GM12878 (cell line): ENCODE data around the gene CATSPERZ. TPM values are rescaled to one million over a fixed set of nuclear protein-coding genes. Genes with fewer than 3 reads are reported as not detected.

Experiments
- ATAC-seq: fragments of 200-7000 bp; cut with Tn5 transposase; 3 replicates; pipeline ENCODE4 v1.9.1; 2020; ENCODE audit warnings: mild to moderate bottlenecking, moderate library complexity
- BruUV-seq: library from RNA; stranded (reverse); fragments of 400-500 nt; replicated peaks from 2 replicates; lab custom pipeline; 2021; lab: Mats Ljungman, UMichigan
- CTCF ChIA-PET: fragments of 300-600 bp; sonication (Branson Sonifier 250); formaldehyde crosslinking; extraction: SDS; loops from one replicate; lab custom pipeline; 2021; ENCODE audit warnings: inconsistent platforms; lab: Yijun Ruan, JAX
- POLR2A ChIA-PET: fragments of 350-600 bp; formaldehyde crosslinking; extraction: SDS; loops from one replicate; lab custom pipeline; 2021; ENCODE audit warnings: inconsistent platforms; lab: Charles Lee
- RAD21 ChIA-PET: fragments of 300-600 bp; sonication (Branson Sonifier 250); formaldehyde crosslinking; loops from one replicate; lab custom pipeline; 2023; ENCODE audit warnings: antibody characterized with exemption; ENCODE audit not compliant: unreplicated experiment; lab: Charles Lee
- SMC1A ChIA-PET: fragments of 300-600 bp; sonication (Branson Sonifier 250); formaldehyde crosslinking; loops from one replicate; lab custom pipeline; 2023; ENCODE audit not compliant: unreplicated experiment, uncharacterized antibody; lab: Charles Lee
- DNase-seq: peaks from one replicate; pipeline ENCODE4 v3.0.0-alpha.2; 2011; ENCODE audit warnings: low read depth, low spot score
- FAIRE-seq: peaks from 3 replicates; lab custom pipeline; 2011; peaks lifted over from hg19 to GRCh38; lab: Jason Lieb, UNC
- H2AFZ ChIP-seq: 2 replicates; pipeline ENCODE4 v1.6.0; 2011; ENCODE audit warnings: low read depth, low read length, control low read depth; ENCODE audit not compliant: control insufficient read depth
- H3K27ac ChIP-seq: 2 replicates; pipeline ENCODE4 v1.5.1; 2011; ENCODE audit warnings: control low read depth; ENCODE audit not compliant: control insufficient read depth, insufficient read depth
- H3K27me3 ChIP-seq, 2 experiments: replicated peaks in 1 of 2; 2 replicates each; pipeline versions ENCODE4 v1.6.0 to v1.6.1; 2011; ENCODE audit warnings: low read length in 1 of 2; ENCODE audit not compliant: control insufficient read depth in 2 of 2, insufficient read depth in 2 of 2
- H3K36me3 ChIP-seq, 2 experiments: 2 replicates each; pipeline ENCODE4 v1.5.1; 2011; ENCODE audit warnings: low read length in 1 of 2; ENCODE audit not compliant: control insufficient read depth in 2 of 2, insufficient read depth in 2 of 2
- H3K4me1 ChIP-seq: 2 replicates; pipeline ENCODE4 v1.6.1; 2011; ENCODE audit warnings: mild to moderate bottlenecking, low read length, moderate library complexity, mixed read lengths; ENCODE audit not compliant: control insufficient read depth, insufficient read depth
- H3K4me2 ChIP-seq: 2 replicates; pipeline ENCODE4 v1.6.0; 2011; ENCODE audit warnings: control low read depth; ENCODE audit not compliant: control insufficient read depth, insufficient read depth
- H3K4me3 ChIP-seq: fragments of 200-600 bp; sonication (generic); 2 replicates; pipeline ENCODE4 v1.5.1; 2016
- H3K79me2 ChIP-seq: 2 replicates; pipeline ENCODE4 v1.6.0; 2011; ENCODE audit warnings: low read length; ENCODE audit not compliant: control insufficient read depth, insufficient read depth
- H3K9ac ChIP-seq: 2 replicates; pipeline ENCODE4 v1.8.0; 2011; ENCODE audit warnings: low read length, control low read depth, mixed read lengths; ENCODE audit not compliant: control insufficient read depth, insufficient read depth
- H3K9me3 ChIP-seq: replicated peaks from 3 replicates; pipeline ENCODE4 v1.5.1; 2011; ENCODE audit warnings: mild to moderate bottlenecking, low read length; ENCODE audit not compliant: control insufficient read depth, insufficient read depth
- H4K20me1 ChIP-seq: 2 replicates; pipeline ENCODE4 v1.6.0; 2011; ENCODE audit not compliant: control insufficient read depth, insufficient read depth
- ASH2L ChIP-seq: fragments of 300-600, 200-600 bp; sonication (generic); IDR thresholded peaks from 2 replicates; pipeline ENCODE4 v1.6.1; 2017; ENCODE audit warnings: low read depth, mild to moderate bottlenecking, borderline replicate concordance
- BMI1 ChIP-seq: fragments of 450-650 bp; IDR thresholded peaks from 2 replicates; pipeline ENCODE4 v1.6.1; 2016; ENCODE audit warnings: mild to moderate bottlenecking, moderate library complexity, borderline replicate concordance
- ETV6 ChIP-seq, 2 experiments: fragments of 450-650 bp in 1 of 2; IDR thresholded peaks in 1 of 2; conservative IDR thresholded peaks in 1 of 2; 2 replicates each; pipeline ENCODE4 v1.6.1; 2014; ENCODE audit warnings: antibody characterized with exemption in 1 of 2, borderline replicate concordance in 1 of 2, low read depth in 1 of 2, mild to moderate bottlenecking in 1 of 2, moderate library complexity in 1 of 2
- FOS ChIP-seq: IDR thresholded peaks from 3 replicates; pipeline ENCODE4 v1.6.1; 2011; ENCODE audit warnings: borderline replicate concordance; ENCODE audit not compliant: insufficient read length; ENCODE audit errors: extremely low read depth
- HCFC1 ChIP-seq: fragments of 150-350 bp; IDR thresholded peaks from 2 replicates; pipeline ENCODE4 v1.6.1; 2014; ENCODE audit warnings: low read length
- MYB ChIP-seq: fragments of 150-350 bp; IDR thresholded peaks from 2 replicates; pipeline ENCODE4 v1.6.1; 2014; ENCODE audit warnings: mild to moderate bottlenecking, low read depth, low read length, borderline replicate concordance
- NFIC ChIP-seq: IDR thresholded peaks from 2 replicates; pipeline ENCODE4 v1.6.1; 2012; ENCODE audit warnings: low read depth, mild to moderate bottlenecking, inconsistent platforms, low read length, moderate library complexity
- NR2C2 ChIP-seq: IDR thresholded peaks from 2 replicates; pipeline ENCODE4 v1.6.1; 2011; ENCODE audit warnings: borderline replicate concordance, low read depth; ENCODE audit not compliant: control insufficient read depth, insufficient read length
- POLR2AphosphoS2 ChIP-seq: IDR thresholded peaks from 2 replicates; pipeline ENCODE4 v1.6.1; 2011; ENCODE audit warnings: low read depth, mild to moderate bottlenecking, low read length, improper control_type of control experiment, moderate library complexity
- SP1 ChIP-seq: IDR thresholded peaks from one replicate; pipeline ENCODE4 v1.6.1; 2011; ENCODE audit warnings: low read depth, low read length
- STAT1 ChIP-seq: fragments of 450-650 bp; conservative IDR thresholded peaks from 2 replicates; pipeline ENCODE4 v1.6.1; 2014; ENCODE audit warnings: antibody characterized with exemption, mild to moderate bottlenecking
- SUPT20H ChIP-seq: IDR thresholded peaks from 2 replicates; pipeline ENCODE4 v1.6.1; 2011; ENCODE audit warnings: low read depth, mild to moderate bottlenecking, low read length, moderate library complexity, borderline replicate concordance; ENCODE audit not compliant: control insufficient read depth
- TCF12 ChIP-seq: IDR thresholded peaks from 2 replicates; pipeline ENCODE4 v1.6.1; 2011; ENCODE audit warnings: low read depth, mild to moderate bottlenecking, low read length
- USF2 ChIP-seq: IDR thresholded peaks from 2 replicates; pipeline ENCODE4 v1.6.1; 2011; ENCODE audit warnings: low read depth, low read length, improper control_type of control experiment, borderline replicate concordance
- WGBS: methylation state at CpG from one replicate; pipeline ENCODE4 v1.1.6; 2016; ENCODE audit warnings: low lambda C conversion rate; ENCODE audit not compliant: insufficient replicate concordance, insufficient coverage; ENCODE audit errors: missing lambda C conversion rate; 5-methylcytosine and 5-hydroxymethylcytosine counted together
- in situ Hi-C: fragments of 300-500 bp; cut with MboI; formaldehyde crosslinking; loops from 9 replicates; pipeline ENCODE4 v1.14.3; 2018; ENCODE audit warnings: mixed read lengths
- intact Hi-C: fragments of 100-400 bp; cut with micrococcal nuclease; formaldehyde crosslinking; loops from one replicate; pipeline ENCODE4 v1.14.2; 2022; ENCODE audit not compliant: unreplicated experiment
- polyA plus RNA-seq, 11 experiments: library from polyadenylated mRNA; depleted of rRNA in 4 of 11; unstranded in 6 of 11; stranded (reverse) in 5 of 11; fragments of >200 nt; fragmentation: Nextera tagmentation in 4 of 11; fragmentation: Illumina TruSeq in 1 of 11; extraction: Ambion mirVana in 4 of 11; extraction: Trizol in 1 of 11; gene quantifications; 1 replicate in 1 of 11; 2 replicates in 10 of 11; pipeline versions ENCODE4 v1.2.1 to v1.2.3, GENCODE V29; 2011 to 2016; ENCODE audit warnings: inconsistent platforms in 2 of 11, missing spikeins in 2 of 11, low read depth in 1 of 11
- total RNA-seq, 4 experiments: library from RNA; depleted of rRNA in 3 of 4; stranded (reverse); fragments of >200 nt in 3 of 4; fragmentation: Illumina TruSeq in 1 of 4; extraction: Trizol in 1 of 4; gene quantifications; 2 replicates each; pipeline versions ENCODE4 v1.2.1 to v1.2.3, GENCODE V29; 2013 to 2021
- TF ChIP-seq, protein P1 (sequence below): IDR thresholded peaks from 2 replicates; pipeline ENCODE4 v1.6.1; 2011; ENCODE audit warnings: borderline replicate concordance, low read depth, mild to moderate bottlenecking, moderate library complexity, low read length; ENCODE audit not compliant: insufficient read depth, poor library complexity, severe bottlenecking
- TF ChIP-seq, protein P2 (sequence below): fragments of 450-650 bp; formaldehyde crosslinking; IDR thresholded peaks from 2 replicates; pipeline ENCODE4 v1.5.0; 2022; ENCODE audit warnings: mild to moderate bottlenecking, missing genetic modification characterization

CATSPERZ gene
- total and polyA plus RNA-seq, 10 of the 15 experiments (the other 5 are each of a cell fraction or from before 2014, with no cell fraction given), result 0.12 to 0.31 TPM; not detected in 8

DNA sequence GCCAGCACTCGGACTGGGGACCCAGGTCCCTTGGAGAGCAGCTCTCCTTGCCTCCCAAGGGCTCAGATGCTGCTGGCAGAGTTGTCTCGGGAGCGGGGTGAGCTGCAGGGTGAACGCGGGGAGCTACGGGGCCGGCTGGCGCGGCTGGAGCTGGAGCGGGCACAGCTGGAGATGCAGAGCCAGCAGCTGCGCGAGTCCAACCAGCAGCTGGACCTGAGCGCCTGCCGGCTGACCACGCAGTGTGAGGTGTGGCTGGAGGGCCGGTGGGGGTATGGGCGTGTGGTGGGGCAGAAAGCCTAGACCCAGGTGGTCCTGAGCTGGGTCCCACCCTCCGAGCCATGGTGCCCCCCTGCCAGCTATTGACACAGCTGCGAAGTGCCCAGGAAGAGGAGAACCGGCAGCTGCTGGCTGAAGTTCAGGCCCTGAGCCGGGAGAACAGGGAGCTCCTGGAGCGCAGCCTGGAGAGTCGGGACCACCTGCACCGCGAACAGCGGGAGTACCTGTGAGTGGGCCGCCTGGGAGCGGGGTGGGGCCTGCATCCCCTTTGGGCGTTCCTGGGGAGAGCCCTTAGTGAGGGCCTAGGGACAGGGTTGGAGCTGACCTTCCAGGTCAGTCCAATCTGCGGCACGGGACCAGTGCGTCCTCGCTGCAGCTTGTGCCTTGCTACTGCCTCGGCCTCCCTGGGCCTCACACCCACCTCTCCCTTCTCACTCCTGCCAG is 53.0 kb downstream of the CATSPERZ start:
- Histone ChIP-seq H3K4me2 (no peak overlapping the region), H3K4me1 (peaks cover under 1% of the 10 kb centered on the region; the same call in 1 of the 2 replicates), H3K27ac (no peak overlapping the region), H3K9me3 (no peaks in the 10 kb centered on the region), H3K79me2 (no peaks in the 10 kb centered on the region), H3K36me3 (peaks cover 0 to 6% of the 10 kb centered on the region in 2 experiments; a peak in 2 of 4 replicates), H3K27me3 (no peaks in the 10 kb centered on the region), H3K9ac (no peak overlapping the region), H2AFZ (no peak overlapping the region), H3K4me3 (no peak overlapping the region), H4K20me1 (no peaks in the 10 kb centered on the region)
- in situ Hi-C loops (no loop called here), intact Hi-C loops (no loop called here)
- 89% methylated on average over 29 of the region's 34 CpGs for WGBS
- TSS peak; percentile 45 for BruUV-seq
- ChIA-PET CTCF (interaction anchor here (0.6 to 7.3 kb wide), 8 partner anchors 13 to 1576 kb away, joined by 3 to 143 read pairs (median 3); partner anchors contain the start of genes CATSPERZ, CCDC88B, ESRRA and PRDX5), RAD21 (interaction anchor here (0.6 to 9.7 kb wide), 3 partner anchors 12 to 149 kb away, joined by 3 to 176 read pairs (median 53); partner anchors contain the start of genes CCDC88B, PRDX5 and TRMT112), POLR2A (interaction anchor here (0.6 to 1.4 kb wide), 5 partner anchors 13 to 551 kb away, joined by 3 to 7 read pairs (median 4); partner anchors contain the start of genes PRDX5 and TRMT112), SMC1A (interaction anchor here (0.9 to 1.3 kb wide), 2 partner anchors 10 to 49 kb away, joined by 3 read pairs; no protein-coding TSS in a partner anchor)
- ATAC-seq (no peak), FAIRE-seq (no peak), DNase-seq (no peak)
- TF ChIP-seq MYB (no peak), TCF12 (no peak), USF2 (no peak), NR2C2 (no peak), POLR2AphosphoS2 (no peak), STAT1 (no peak), BMI1 (no peak), FOS (no peak), SUPT20H (no peak), ASH2L (no peak), NFIC (no peak), ETV6 (conservative IDR thresholded peaks at IDR 0.05 in 1 of 2, IDR thresholded peaks at IDR 0.05 in 1 of 2; ENCODE audit: borderline replicate concordance in 1 of 2, low read depth in 1 of 2) (no peak), SP1 (no peak), HCFC1 (no peak)
- TF ChIP-seq, protein P1, sequence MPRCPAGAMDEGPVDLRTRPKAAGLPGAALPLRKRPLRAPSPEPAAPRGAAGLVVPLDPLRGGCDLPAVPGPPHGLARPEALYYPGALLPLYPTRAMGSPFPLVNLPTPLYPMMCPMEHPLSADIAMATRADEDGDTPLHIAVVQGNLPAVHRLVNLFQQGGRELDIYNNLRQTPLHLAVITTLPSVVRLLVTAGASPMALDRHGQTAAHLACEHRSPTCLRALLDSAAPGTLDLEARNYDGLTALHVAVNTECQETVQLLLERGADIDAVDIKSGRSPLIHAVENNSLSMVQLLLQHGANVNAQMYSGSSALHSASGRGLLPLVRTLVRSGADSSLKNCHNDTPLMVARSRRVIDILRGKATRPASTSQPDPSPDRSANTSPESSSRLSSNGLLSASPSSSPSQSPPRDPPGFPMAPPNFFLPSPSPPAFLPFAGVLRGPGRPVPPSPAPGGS, result no peak
- TF ChIP-seq, protein P2, sequence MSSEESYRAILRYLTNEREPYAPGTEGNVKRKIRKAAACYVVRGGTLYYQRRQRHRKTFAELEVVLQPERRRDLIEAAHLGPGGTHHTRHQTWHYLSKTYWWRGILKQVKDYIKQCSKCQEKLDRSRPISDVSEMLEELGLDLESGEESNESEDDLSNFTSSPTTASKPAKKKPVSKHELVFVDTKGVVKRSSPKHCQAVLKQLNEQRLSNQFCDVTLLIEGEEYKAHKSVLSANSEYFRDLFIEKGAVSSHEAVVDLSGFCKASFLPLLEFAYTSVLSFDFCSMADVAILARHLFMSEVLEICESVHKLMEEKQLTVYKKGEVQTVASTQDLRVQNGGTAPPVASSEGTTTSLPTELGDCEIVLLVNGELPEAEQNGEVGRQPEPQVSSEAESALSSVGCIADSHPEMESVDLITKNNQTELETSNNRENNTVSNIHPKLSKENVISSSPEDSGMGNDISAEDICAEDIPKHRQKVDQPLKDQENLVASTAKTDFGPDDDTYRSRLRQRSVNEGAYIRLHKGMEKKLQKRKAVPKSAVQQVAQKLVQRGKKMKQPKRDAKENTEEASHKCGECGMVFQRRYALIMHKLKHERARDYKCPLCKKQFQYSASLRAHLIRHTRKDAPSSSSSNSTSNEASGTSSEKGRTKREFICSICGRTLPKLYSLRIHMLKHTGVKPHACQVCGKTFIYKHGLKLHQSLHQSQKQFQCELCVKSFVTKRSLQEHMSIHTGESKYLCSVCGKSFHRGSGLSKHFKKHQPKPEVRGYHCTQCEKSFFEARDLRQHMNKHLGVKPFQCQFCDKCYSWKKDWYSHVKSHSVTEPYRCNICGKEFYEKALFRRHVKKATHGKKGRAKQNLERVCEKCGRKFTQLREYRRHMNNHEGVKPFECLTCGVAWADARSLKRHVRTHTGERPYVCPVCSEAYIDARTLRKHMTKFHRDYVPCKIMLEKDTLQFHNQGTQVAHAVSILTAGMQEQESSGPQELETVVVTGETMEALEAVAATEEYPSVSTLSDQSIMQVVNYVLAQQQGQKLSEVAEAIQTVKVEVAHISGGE (CRISPR knock-in tag), result no peak
